GM10847 (cell line): ENCODE results near the gene ERMP1.

Experiments used
- POLR2A ChIP-seq: IDR thresholded peaks from 2 replicates; pipeline ENCODE4 v1.6.1; 2011; ENCODE audit not compliant: insufficient read length; ENCODE audit errors: extremely low read depth

The ERMP1 gene

DNA sequence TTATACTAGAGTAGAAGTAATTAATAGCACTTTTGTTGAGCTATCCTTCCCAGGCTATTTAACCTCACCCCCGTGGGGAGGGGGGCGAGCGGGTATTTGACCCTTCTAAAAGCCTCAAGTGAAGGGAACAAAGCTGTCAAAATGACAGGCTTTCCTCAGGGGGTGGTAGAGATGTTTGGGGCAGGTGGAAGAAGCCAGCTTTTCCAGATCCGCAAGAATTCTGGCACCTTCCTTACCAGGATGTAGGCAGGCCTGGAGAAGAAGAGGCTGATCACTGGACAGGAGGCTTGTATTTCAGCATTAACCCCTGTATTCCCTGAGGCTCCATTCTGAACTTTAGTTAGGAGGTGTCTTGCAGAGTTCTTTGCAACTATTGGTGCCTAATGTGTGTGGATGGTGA lies 31.5 kb upstream of the ERMP1 start:
- TF ChIP-seq POLR2A: no peak

DNA sequence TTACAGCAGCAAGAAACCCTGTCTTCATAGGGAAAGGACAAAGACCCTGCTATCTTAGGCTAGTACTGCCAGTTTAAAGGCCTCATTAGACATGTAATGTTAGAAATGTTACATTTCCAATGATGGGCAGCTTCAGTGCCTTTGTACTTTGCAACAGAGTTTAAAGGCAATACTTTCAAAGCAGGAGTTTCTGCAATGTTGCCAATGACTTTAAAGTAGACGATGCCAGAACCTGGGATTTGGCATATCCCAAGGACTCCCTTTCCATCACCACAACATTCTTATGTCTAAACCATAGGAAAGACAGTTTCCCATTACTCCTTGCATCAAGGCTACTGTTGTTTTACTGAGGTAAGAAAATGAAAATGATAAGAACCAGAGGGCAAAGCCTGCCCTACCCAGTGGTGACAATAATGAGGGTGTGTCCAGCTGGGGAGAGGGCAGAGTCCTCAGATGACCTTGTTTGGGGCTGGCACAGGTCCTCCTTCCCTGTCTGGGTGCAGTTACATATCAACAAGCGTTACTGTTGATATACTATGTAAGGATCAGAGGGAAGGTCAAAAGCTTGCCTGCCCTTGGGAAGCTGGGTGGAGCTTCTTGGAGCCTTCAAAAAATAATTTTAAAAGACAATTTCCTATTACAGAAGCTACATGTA lies 30.3 kb upstream of the ERMP1 start:
- no peak for TF ChIP-seq POLR2A

DNA sequence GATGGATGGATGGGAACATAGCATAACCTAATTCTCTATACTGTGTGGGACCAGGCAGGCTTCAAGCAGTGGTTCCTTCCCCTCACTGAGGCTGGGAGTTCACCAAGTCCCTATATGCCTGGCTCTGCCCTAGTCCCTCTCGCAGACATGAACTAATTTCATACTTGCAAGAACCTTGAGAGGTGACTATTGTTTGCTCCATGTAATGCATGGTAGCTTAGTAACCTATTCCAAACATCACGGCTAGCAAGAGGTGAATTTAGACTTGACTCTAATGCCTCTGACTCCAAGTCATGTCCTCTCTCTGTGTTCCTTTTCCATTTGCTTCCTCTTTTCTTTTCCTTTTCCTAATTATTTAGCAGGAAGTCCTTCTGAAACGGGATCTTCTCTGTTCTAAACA lies 25.9 kb upstream of the ERMP1 start:
- TF ChIP-seq POLR2A: no peak

- TF ChIP-seq POLR2A: no peak
Measured at GRCh38 chr9:5857928-5858327, 25.0 kb upstream of the ERMP1 start.

- TF ChIP-seq POLR2A: no peak
Measured at GRCh38 chr9:5854063-5854790, 21.3 kb upstream of the ERMP1 start.

DNA sequence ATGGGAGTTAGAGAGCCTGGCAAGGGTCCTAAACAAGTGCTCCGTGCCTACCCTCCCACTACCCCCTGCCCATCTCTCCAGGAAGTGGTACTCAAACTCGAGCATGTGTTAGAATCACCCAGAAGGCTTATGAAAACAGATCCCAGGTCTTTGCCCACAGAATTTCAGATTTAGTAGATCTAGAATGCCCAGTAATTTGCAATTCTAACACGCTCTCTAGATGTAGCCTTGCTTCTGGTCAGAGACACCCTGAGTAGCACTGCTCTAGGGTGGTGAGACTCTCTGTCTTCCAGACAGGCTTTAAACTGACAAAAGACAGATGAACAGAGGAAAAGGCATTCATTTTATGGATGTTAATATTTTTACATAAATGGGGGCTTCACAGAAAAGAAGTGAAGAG lies 20.7 kb upstream of the ERMP1 start:
- TF ChIP-seq POLR2A: no peak

DNA sequence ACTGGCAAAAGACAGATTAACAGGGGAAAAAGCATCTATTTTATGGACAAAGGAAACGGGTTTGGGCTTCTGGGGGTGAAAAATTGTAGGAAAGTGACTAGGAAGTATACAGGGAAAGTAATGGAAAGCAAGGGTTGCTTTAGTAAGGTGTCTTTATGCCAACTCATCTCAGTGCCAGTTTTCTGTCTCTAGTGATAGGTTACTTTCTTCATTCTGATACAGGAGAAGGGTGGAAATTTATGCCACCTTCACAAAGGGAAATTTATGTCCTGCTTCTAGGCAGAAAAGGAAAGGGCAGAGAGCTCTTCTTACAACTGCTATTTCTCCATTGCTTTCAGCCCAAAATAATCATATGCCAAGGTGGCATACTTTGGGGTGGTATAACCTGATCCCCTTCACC lies 20.1 kb upstream of the ERMP1 start:
- no peak for TF ChIP-seq POLR2A

- no peak for TF ChIP-seq POLR2A
Measured at GRCh38 chr9:5851445-5851844, 18.5 kb upstream of the ERMP1 start.

GRCh38 chr9:5850724-5851122 lies 17.8 kb upstream of the ERMP1 start:
- TF ChIP-seq POLR2A: no peak

- no peak for TF ChIP-seq POLR2A
Measured at GRCh38 chr9:5848372-5848882, 15.5 kb upstream of the ERMP1 start.

GRCh38 chr9:5846501-5846921 lies 13.6 kb upstream of the ERMP1 start:
- no peak for TF ChIP-seq POLR2A

- TF ChIP-seq POLR2A: no peak
Measured at GRCh38 chr9:5846096-5846495, 13.2 kb upstream of the ERMP1 start.

GRCh38 chr9:5845157-5845531 lies 12.2 kb upstream of the ERMP1 start:
- no peak for TF ChIP-seq POLR2A

GRCh38 chr9:5843794-5844471 lies 11.0 kb upstream of the ERMP1 start:
- no peak for TF ChIP-seq POLR2A

DNA sequence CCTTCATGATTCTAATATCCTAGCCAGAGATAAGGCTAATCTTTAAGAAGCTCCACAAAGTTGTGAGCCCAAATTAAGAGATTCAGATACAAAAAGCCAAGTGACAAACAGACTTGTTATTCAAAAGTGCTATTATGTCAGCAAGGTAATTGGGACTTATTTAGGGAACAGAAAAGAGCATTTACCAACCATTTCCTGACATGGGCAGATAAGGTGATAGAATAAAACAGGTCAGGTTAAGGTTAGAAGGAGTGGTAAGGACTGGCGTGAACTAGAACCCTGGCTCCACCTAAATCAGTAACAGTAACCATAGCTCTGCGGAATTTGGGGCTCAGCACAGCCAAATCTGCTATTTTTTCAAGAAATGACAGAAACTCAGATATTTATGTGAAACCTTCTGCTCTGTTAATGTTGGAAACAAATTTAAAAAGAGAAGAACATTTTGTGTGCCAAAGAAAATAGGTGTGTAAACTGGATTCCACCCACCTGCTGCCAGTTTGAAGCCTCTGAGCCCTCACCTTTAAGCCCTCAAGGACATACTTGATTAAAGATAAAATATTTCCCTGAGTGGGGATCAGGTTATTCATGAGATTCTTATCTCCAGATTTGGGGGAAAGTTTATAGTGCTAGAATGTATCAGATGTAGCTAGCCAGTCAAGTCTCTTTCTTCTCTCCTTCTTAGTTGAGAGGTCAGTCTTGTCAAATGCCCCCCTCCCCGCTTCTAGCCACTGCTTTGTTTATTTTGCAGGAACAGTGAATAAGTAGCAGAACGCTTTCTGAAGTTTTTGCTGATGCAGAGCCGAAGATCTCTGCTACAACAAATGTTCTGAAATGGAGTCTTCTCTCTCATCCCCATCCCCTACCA lies 10.2 kb upstream of the ERMP1 start:
- TF ChIP-seq POLR2A: no peak
